HG03095 (cell line): Measurements from ENCODE around the gene ZNF202.
A peak's percentile ranks its signal among the peaks of the same experiment; 100 is the strongest.
"Not testable (repeated sequence)": the region's sequence is repeated elsewhere in the genome, so short reads cannot be mapped to it uniquely, and the experiment has no call there.

Source experiments
- ATAC-seq: cut with Tn5 transposase; IDR thresholded peaks from one replicate; pipeline ENCODE4 v1.9.1; 2021; ENCODE audit warnings: moderate library complexity; ENCODE audit not compliant: unreplicated experiment

The ZNF202 gene

DNA sequence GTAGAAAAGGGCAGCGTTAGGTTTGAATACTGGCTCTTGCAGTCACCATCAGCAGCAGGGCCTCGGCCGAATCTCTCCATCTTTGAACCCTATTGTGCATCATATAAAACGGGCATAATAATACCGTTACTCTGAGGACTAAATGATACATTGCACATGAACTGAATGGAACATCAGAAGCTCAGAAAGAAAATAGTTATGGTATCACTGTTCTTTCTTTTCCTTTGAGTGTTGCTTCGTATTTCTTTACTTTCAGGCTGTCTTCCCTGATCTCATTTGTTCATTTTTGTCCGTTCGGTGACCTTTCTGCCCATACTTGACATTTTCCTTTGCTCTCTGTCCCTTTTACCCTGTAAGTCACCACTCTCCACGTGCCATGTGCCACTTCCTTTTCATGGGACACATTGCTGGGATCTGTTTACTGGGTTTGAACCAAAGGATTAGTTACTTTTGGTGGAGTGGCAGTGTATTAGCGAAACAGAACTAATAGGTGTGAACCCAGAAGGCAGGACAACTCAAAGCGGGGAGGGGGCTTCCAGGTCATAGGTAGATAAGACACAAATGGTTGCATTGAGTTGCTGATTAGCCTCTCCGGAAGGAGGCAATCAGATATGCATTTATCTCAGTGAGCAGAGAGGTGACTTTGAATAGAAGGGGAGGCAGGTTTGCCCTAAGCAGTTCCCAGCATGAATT is 717 bp upstream of the ZNF202 start:
- no peak for ATAC-seq

DNA sequence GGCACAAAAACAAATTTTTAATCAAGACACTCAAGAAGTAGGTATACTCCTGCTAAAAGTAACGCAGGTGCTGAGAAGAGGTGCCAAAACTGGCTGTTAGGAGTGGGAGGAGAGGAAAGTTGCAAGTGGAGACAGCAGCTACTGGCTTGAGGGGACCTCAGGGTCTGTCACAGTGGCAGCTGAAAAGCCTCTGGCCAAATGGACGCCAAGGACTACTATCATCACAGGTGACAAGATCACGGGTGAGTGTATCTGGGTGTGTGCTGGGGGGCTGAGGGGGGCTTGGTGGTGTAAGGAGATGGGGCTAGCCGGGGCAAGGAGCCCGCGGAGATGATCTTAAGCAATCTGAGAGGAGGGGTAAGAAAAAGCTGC is 687 bp downstream of the ZNF202 start:
- ATAC-seq, result peak; percentile 14

DNA sequence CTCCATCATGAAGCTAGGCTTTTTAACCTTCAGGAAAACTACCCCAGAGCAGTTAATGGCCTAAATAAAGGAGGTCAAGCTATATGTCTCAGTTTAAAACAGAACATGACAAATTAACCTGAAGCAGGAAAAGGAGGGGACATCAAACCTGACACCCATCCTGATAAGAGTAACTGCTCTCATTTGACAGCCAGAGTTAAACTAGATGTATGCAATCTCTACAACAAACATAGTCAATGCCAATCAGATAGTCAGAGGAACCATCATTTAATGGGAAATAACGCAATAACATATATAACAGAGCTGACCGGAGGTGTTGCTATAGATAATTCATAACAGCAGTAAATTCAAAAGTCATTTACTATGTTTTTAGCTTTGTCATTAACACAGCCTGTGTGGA is 3.1 kb downstream of the ZNF202 start:
- no peak for ATAC-seq

DNA sequence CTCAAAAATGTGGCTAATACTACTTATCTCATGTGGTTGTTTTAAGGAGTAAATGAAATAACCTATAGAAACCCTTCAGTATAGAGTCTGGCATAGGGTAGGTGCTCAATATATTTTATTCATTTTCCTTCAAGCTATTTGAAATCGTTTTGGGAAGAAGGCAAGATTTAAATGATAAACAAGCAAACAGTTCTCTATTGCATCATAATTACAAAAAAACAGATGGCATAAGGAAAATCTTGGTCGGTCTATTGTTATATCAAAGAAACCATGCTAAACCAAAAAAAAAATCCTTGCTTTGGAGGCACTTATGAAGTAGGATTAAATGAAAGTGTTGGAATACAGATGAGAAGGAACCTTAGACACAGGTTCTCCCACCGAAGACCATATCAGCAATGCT is 4.7 kb downstream of the ZNF202 start:
- no peak for ATAC-seq

- no peak for ATAC-seq
Observed at GRCh38 chr11:123729602-123730001, 11.9 kb downstream of the ZNF202 start.

- no peak for ATAC-seq
Observed at GRCh38 chr11:123725995-123726655, 15.3 kb downstream of the ZNF202 start.

GRCh38 chr11:123719452-123719851 is 22.0 kb downstream of the ZNF202 start:
- ATAC-seq, result no peak

- no peak for ATAC-seq
Observed at GRCh38 chr11:123718469-123718868, 23.0 kb downstream of the ZNF202 start.

DNA sequence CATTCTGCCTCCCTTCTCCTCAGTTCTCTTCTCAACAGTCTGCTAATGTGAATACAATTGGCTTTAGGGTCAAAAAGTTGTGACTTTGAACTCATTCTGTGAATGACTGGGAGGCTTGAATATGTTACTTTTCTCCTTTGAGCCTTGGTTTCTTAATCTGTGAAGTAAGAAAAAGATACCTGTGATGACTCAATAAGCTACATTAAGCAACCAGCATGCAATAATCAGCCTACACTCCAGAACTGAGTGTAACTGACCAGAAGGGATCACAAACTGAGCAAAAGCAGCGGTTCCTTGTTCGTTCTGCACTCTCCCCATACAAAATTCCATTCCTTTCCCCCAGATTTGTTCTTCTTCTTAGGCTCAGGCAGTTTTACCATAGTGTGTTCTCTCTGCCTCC is 23.4 kb downstream of the ZNF202 start:
- no peak for ATAC-seq

GRCh38 chr11:123712627-123713026 is 28.8 kb downstream of the ZNF202 start:
- not testable (repeated sequence) for ATAC-seq

- ATAC-seq, result no peak
Observed at GRCh38 chr11:123707606-123708205, 33.8 kb downstream of the ZNF202 start.

GRCh38 chr11:123707206-123707605 is 34.3 kb downstream of the ZNF202 start:
- ATAC-seq, result no peak

GRCh38 chr11:123704341-123704740 is 37.1 kb downstream of the ZNF202 start:
- no peak for ATAC-seq

DNA sequence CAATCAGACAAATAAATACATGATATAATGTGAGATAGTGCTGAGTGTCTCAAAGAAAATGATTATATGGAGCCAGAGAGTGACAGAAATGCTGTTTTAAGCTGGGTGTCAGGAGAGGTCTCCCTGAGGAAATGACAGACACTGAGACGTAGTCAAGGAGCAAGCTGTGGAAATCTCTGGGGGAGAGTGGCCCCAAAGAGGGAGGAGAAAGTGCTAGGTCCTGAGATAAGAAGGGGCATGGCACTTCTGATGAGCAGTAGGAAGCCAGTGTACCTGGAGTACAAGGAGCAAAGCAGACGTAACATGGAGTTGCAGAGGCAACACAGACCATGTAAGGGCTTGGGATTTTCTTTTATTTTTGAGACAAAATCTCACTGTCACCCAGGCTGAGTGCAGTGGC is 38.8 kb downstream of the ZNF202 start:
- no peak for ATAC-seq

DNA sequence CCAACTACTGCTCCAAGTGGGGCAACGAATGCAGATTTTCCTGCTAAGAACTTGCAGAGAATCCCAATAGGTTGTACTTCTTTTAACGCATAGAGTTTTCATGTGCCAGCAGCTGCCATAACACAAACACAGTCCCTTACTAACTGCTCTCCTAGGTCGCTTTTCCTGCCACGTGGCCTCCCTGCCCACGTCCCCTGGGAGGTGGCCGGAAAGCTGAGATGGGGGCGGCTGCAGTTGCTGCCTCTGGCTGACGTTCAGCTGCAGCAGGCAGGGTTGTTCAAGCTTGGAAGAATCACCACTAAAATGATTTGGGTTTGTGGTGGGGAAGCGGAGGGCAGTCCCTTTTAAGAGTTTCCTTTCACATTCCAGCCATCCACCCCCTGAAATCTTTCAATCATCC is 39.3 kb downstream of the ZNF202 start:
- no peak for ATAC-seq

GRCh38 chr11:123700772-123701171 is 40.7 kb downstream of the ZNF202 start:
- ATAC-seq, result no peak

DNA sequence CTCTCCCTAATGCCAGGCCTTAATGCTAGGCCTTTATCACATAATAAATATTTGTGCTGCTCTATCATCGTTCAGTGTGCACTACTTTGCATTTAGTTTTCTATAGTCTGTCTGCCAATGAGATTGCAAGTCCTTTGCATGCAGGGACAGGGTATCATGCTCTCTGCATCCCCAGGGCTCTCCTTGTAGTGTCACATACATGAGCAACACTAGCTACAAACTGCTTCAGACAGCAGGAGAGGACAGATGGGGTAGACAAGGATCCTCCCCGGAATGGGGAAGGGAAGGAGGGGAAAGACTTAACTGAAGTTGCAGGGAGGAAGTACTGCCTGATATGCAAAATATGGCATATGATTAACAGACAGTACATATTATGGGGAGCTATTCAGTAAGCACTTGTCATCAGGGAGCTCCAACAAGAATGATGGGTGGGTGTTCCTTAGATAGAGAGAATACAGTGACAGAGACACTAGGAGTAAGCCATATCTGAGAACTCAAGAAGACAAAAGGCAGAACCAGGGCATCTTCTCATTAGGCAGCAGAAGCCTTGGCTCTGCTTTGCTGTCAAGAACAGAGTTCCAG is 42.8 kb downstream of the ZNF202 start:
- ATAC-seq, result no peak

GRCh38 chr11:123696183-123696582 is 45.3 kb downstream of the ZNF202 start:
- no peak for ATAC-seq

DNA sequence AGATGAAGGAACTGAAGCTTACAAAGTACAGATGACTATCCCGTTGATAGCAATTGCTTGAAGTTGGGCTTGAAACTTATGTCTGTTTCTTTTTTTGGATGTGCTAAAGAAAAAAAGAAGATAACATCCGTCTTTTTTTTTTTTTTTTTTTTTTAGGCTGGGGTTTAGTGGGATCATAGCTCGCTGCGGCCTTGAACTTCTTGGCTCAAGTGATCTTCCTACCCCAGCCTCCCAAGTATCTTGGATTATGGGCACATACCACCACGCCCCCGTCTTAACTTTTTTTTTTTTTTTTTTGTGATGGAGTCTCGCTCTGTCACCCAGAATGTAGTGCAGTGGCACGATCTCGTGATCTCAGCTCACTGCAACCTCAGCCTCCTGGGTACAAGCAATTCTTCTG is 46.2 kb downstream of the ZNF202 start:
- ATAC-seq, result no peak

GRCh38 chr11:123694551-123694950 is 46.9 kb downstream of the ZNF202 start:
- no peak for ATAC-seq

DNA sequence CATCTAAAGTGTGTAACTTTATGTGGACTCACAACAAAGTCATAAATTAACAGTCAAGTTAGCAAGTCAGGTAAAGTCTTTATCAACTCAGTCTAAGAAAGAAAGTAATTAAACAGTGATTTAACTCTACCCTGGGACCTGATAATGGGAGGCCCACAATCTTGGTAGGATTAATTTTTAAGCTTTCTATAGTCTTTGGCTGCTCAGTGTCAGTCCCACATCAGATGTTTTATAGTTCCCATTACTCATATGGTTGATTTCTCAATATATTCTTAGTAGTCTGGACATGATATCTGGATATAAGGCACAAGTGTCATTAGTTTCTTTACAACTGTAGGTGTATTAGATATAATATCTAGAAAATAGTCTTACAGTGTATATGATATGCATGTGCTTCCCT is 48.5 kb downstream of the ZNF202 start:
- ATAC-seq, result no peak

DNA sequence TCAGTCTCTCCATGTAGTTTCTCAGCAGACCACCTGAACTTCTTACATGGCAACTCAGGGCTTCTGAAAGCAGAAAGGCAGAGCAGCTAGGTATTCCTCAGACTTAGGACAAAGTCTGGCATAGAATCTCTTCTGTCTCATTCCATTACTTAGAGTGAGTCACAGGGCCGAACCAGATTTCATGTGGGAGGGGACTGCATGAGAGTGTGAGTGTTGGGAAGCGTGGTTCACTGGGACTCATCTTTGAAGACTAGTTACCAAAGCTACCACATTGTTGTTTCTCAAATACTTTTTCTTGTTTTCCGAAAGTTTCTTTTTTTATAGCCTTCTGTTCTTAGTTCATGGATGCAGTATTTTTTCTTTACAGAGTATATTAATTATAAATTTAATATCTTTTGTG is 51.0 kb downstream of the ZNF202 start:
- no peak for ATAC-seq
